ENCODE results near the gene TIMM50.

DNA sequence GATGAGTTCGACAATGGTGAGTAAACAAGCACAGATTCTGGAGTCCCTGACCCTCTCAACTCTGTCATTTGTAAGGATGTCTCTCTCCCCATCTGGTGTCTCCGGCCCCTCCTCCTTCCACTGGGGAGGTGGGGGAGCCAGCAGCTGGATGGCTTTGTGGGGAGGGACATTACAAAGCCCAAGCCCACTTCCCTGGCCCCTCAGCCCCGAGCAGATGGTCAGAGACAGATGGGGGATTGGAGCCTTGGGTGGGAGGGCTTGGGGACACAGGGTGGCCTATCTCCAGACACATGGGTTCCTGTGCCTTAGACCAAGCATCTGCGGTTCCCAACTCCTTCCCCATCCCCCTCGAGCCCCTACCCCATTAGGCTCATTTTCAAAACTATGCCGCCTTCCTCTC, 2.5 kb downstream of the TIMM50 start:
- TF ChIP-seq, protein P1, sequence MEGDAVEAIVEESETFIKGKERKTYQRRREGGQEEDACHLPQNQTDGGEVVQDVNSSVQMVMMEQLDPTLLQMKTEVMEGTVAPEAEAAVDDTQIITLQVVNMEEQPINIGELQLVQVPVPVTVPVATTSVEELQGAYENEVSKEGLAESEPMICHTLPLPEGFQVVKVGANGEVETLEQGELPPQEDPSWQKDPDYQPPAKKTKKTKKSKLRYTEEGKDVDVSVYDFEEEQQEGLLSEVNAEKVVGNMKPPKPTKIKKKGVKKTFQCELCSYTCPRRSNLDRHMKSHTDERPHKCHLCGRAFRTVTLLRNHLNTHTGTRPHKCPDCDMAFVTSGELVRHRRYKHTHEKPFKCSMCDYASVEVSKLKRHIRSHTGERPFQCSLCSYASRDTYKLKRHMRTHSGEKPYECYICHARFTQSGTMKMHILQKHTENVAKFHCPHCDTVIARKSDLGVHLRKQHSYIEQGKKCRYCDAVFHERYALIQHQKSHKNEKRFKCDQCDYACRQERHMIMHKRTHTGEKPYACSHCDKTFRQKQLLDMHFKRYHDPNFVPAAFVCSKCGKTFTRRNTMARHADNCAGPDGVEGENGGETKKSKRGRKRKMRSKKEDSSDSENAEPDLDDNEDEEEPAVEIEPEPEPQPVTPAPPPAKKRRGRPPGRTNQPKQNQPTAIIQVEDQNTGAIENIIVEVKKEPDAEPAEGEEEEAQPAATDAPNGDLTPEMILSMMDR (IDR thresholded peaks at IDR 0.05; ENCODE audit: insufficient read depth, low read depth, low read length), result no peak
- TF ChIP-seq EZH2 (IDR thresholded peaks at IDR 0.05; ENCODE audit: insufficient read depth, low read length), result no peak

All from astrocyte (in vitro differentiated cells and primary cell).